Loucy (cell line): ENCODE data around the gene SPOCK2.

Experiments used
- H2AFZ ChIP-seq: fragments of 200-600 bp; sonication (generic); 2 replicates; pipeline ENCODE4 v1.6.0; 2016; ENCODE audit warnings: antibody characterized with exemption, mild to moderate bottlenecking, low read length, moderate library complexity
- H3F3A ChIP-seq: fragments of 200-600 bp; 2 replicates; pipeline ENCODE4 v1.6.0; 2016; ENCODE audit warnings: antibody characterized with exemption, low read depth, mild to moderate bottlenecking
- H3K27me3 ChIP-seq: fragments of 200-600 bp; sonication (generic); 2 replicates; pipeline ENCODE4 v1.6.1; 2014; ENCODE audit warnings: low read length, mild to moderate bottlenecking; ENCODE audit not compliant: insufficient read depth, poor library complexity, severe bottlenecking
- H3K36me3 ChIP-seq: fragments of 200-600 bp; sonication (generic); 2 replicates; pipeline ENCODE4 v1.6.1; 2016; ENCODE audit warnings: low read length; ENCODE audit not compliant: insufficient read depth
- H3K4me1 ChIP-seq: fragments of 200-600 bp; sonication (generic); 2 replicates; pipeline ENCODE4 v1.5.1; 2014; ENCODE audit warnings: low read length, mild to moderate bottlenecking; ENCODE audit not compliant: insufficient read depth, poor library complexity, severe bottlenecking
- H3K4me2 ChIP-seq: fragments of 200-600 bp; sonication (generic); 2 replicates; pipeline ENCODE4 v1.6.0; 2014; ENCODE audit warnings: antibody characterized with exemption, low read length, low read depth, mild to moderate bottlenecking; ENCODE audit not compliant: poor library complexity, severe bottlenecking
- H3K4me3 ChIP-seq: fragments of 200-600 bp; sonication (generic); 2 replicates; pipeline ENCODE4 v1.5.1; 2014; ENCODE audit warnings: low read length, mild to moderate bottlenecking, mixed read lengths; ENCODE audit not compliant: poor library complexity, severe bottlenecking
- H3K79me2 ChIP-seq: fragments of 200-600 bp; sonication (generic); 2 replicates; pipeline ENCODE4 v1.6.1; 2014; ENCODE audit warnings: low read length; ENCODE audit not compliant: insufficient read depth
- H3K9ac ChIP-seq: fragments of 200-600 bp; sonication (generic); 2 replicates; pipeline ENCODE4 v1.6.0; 2014; ENCODE audit warnings: mild to moderate bottlenecking, low read depth, low read length, moderate library complexity; ENCODE audit not compliant: poor library complexity, severe bottlenecking
- H3K9me2 ChIP-seq: fragments of 200-600 bp; sonication (generic); replicated peaks from 2 replicates; pipeline ENCODE4 v1.6.1; 2016; ENCODE audit warnings: low read depth, low read length, mixed read lengths
- H3K9me3 ChIP-seq: fragments of 200-600 bp; sonication (generic); 2 replicates; pipeline ENCODE4 v1.6.1; 2014; ENCODE audit warnings: mild to moderate bottlenecking, antibody characterized with exemption, low read length, low read depth; ENCODE audit not compliant: insufficient read depth
- H4K20me1 ChIP-seq: fragments of 200-600 bp; sonication (generic); 2 replicates; pipeline ENCODE4 v1.6.0; 2014; ENCODE audit warnings: antibody characterized with exemption, low read length, mild to moderate bottlenecking; ENCODE audit not compliant: insufficient read depth, poor library complexity, severe bottlenecking
- CTCF ChIP-seq: fragments of 200-600 bp; sonication (generic); conservative IDR thresholded peaks from 2 replicates; pipeline ENCODE4 v1.5.1; 2014; ENCODE audit warnings: mild to moderate bottlenecking, antibody characterized with exemption, low read length
- EZH2phosphoT487 ChIP-seq: fragments of 200-600 bp; IDR thresholded peaks from 2 replicates; pipeline ENCODE4 v1.6.1; 2018; ENCODE audit warnings: antibody characterized with exemption, mild to moderate bottlenecking, moderate library complexity, borderline replicate concordance

The SPOCK2 gene

DNA sequence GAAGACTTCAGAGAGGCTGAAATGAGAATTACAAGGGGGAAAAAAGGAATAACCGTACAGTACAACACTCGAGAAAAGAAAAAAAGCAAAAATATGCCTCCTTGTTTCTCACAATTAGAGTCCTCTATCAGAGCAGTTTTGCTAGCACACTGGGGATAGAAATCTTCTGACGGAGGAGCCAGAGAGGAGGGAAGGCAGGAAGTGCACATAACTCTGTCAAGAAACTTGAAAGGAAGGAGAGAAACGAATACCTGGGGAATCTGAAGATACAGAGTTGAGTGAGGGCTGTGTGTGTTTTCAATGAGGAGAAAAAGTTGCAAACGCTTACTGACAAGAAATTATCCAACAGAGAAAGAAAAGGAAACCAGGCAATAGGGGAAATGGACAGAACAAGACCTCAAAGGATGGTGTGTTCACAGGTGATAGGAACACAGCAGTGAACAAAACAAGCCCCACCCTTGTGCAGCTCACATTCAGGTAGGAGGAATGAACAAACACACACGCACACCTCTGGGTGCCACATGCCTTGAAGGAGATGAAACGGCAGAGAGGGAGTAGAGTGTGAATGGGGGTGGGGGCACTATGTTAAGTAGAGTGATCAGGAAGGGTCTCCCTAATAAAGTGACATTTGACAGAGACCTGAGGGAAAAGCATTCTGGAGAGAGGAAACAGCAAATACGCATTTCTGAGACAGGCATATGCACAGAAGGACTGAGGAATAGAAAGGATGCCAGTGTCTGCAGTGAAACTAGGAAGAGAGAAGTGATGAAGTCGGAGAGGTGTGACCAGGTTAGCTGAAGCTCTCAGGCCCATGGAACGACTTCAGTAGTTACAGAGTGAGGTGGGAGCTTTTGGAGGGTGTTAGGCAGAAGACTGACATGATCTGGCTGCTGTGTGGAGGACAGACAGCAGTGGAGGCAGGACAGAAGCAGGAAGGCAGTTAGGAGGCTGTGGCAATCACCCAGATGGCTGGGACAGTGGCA, 46.7 kb upstream of the SPOCK2 start:
- peaks cover 24% of the 10 kb centered on the region; the same call in 1 of the 2 replicates for H3K36me3 ChIP-seq
- no peak overlapping the region for H3K4me3 ChIP-seq
- H3K4me2 ChIP-seq = no peak overlapping the region
- H3K79me2 ChIP-seq = no peaks in the 10 kb centered on the region; the same call in 1 of the 2 replicates
- no peaks in the 10 kb centered on the region for H3K9me3 ChIP-seq
- TF ChIP-seq CTCF (no peak), EZH2phosphoT487 (no peak)
- peaks cover 10% of the 10 kb centered on the region for H3K4me1 ChIP-seq
- H3F3A ChIP-seq = no peaks in the 10 kb centered on the region
- H3K9ac ChIP-seq = no peak overlapping the region
- no peaks in the 10 kb centered on the region for H4K20me1 ChIP-seq
- no peak overlapping the region for H2AFZ ChIP-seq
- H3K9me2 ChIP-seq = no peaks in the 10 kb centered on the region
- H3K27me3 ChIP-seq = no peaks in the 10 kb centered on the region

- TF ChIP-seq CTCF = no peak
- no peak for TF ChIP-seq EZH2phosphoT487
Observed at GRCh38 chr10:72133517-72133916, 45.2 kb upstream of the SPOCK2 start.

DNA sequence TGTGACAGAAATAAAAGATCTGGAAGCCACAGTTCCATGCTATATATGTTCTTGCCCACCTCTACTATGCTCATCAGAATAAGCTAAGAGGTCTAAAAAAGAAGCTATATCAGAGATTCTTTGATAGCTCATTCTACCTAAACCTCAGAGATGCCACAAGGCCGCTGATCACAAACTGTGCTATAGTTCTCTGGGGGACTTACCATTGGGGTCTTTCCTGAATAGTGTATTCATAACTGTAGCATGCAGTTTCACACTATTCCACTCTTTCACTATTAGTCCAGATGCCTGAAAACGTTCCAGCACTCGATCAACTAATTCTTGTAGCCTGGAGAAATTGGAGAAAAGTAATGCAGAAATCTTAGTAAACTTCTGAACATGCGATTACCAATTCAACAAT, 44.5 kb upstream of the SPOCK2 start:
- H3K4me3 ChIP-seq = no peak overlapping the region

More at GRCh38 chr10:72133517-72133916, 45.2 kb upstream of the SPOCK2 start:
- Histone ChIP-seq H3F3A (no peaks in the 10 kb centered on the region), H3K27me3 (no peaks in the 10 kb centered on the region), H3K79me2 (no peaks in the 10 kb centered on the region; the same call in 1 of the 2 replicates), H3K9me3 (no peaks in the 10 kb centered on the region), H3K4me3 (no peak overlapping the region), H3K4me2 (no peak overlapping the region), H3K4me1 (peaks cover 10% of the 10 kb centered on the region), H2AFZ (no peak overlapping the region), H3K9ac (no peak overlapping the region), H3K36me3 (peaks cover 30% of the 10 kb centered on the region), H3K9me2 (no peaks in the 10 kb centered on the region), H4K20me1 (no peaks in the 10 kb centered on the region)

More for the DNA sequence above, 44.5 kb upstream of the SPOCK2 start:
- Histone ChIP-seq H3K27me3 (no peaks in the 10 kb centered on the region), H3K9me3 (no peaks in the 10 kb centered on the region), H3K9ac (no peak overlapping the region), H3F3A (no peaks in the 10 kb centered on the region), H4K20me1 (no peaks in the 10 kb centered on the region), H3K4me1 (peaks cover 10% of the 10 kb centered on the region), H3K4me2 (no peak overlapping the region), H3K79me2 (no peaks in the 10 kb centered on the region; the same call in 1 of the 2 replicates), H2AFZ (no peak overlapping the region), H3K9me2 (no peaks in the 10 kb centered on the region), H3K36me3 (peaks cover 35% of the 10 kb centered on the region)
- TF ChIP-seq EZH2phosphoT487 (no peak), CTCF (no peak)
